ENCODE data around the gene PARN. TPM values are rescaled to one million over a fixed set of nuclear protein-coding genes. Genes with fewer than 3 reads are reported as not detected.

The PARN gene
- total RNA-seq, 3 donors from 2014 or later (not counting 1 experiment from before 2014, with no cell fraction given) = 44.3 to 57.4 (median 45.1) TPM

GRCh38 chr16:14448879-14449278 lies 181.2 kb downstream of the PARN start:
- 90% methylated on average over 4 of the region's 5 CpGs for WGBS (ENCODE audit: insufficient coverage)
- no peaks in the 10 kb centered on the region for H3K36me3 Mint-ChIP-seq
- intact Hi-C loops (cut with micrococcal nuclease) = no loop called here
- no peak for ATAC-seq
- H3K9me3 Mint-ChIP-seq = no peaks in the 10 kb centered on the region
- H3K4me3 Mint-ChIP-seq = no peak overlapping the region
- H3K27ac ChIP-seq (ENCODE audit: low read length) = no peak overlapping the region
- DNase-seq = no peak
- no peaks in the 10 kb centered on the region for H3K27me3 Mint-ChIP-seq (ENCODE audit: low read depth in 2 of 2)
- no peak for TF ChIP-seq CTCF (IDR thresholded peaks at IDR 0.05)
- H3K27ac Mint-ChIP-seq = no peak overlapping the region
- H3K4me3 ChIP-seq (ENCODE audit: low read length) = no peak overlapping the region
- H3K36me3 ChIP-seq (ENCODE audit: control insufficient read depth, insufficient read depth, low read length) = peaks cover 3% of the 10 kb centered on the region
- H3K4me1 ChIP-seq (ENCODE audit: control insufficient read depth, insufficient read depth, low read length) = no peaks in the 10 kb centered on the region
- no peaks in the 10 kb centered on the region for H3K9me3 ChIP-seq (ENCODE audit: control insufficient read depth, insufficient read depth, low read length)
- H3K27me3 ChIP-seq (ENCODE audit: control insufficient read depth, insufficient read depth, low read length) = no peaks in the 10 kb centered on the region
- H3K4me1 Mint-ChIP-seq = peaks cover 0 to 10% of the 10 kb centered on the region in 2 donors

GRCh38 chr16:14447783-14448182 lies 182.3 kb downstream of the PARN start:
- no peaks in the 10 kb centered on the region for H3K27me3 Mint-ChIP-seq (ENCODE audit: low read depth in 2 of 2)
- H3K27ac ChIP-seq (ENCODE audit: low read length) = no peak overlapping the region
- no peaks in the 10 kb centered on the region for H3K36me3 Mint-ChIP-seq
- no peak for ATAC-seq
- intact Hi-C loops (cut with micrococcal nuclease) = no loop called here
- TF ChIP-seq CTCF (IDR thresholded peaks at IDR 0.05) = no peak
- no peaks in the 10 kb centered on the region for H3K27me3 ChIP-seq (ENCODE audit: control insufficient read depth, insufficient read depth, low read length)
- no peak for DNase-seq
- peaks cover 0 to 10% of the 10 kb centered on the region in 2 donors for H3K4me1 Mint-ChIP-seq
- WGBS (ENCODE audit: insufficient coverage) = 98% methylated on average over 5 of the region's 5 CpGs
- H3K9me3 ChIP-seq (ENCODE audit: control insufficient read depth, insufficient read depth, low read length) = no peaks in the 10 kb centered on the region
- no peak overlapping the region for H3K27ac Mint-ChIP-seq
- H3K9me3 Mint-ChIP-seq = no peaks in the 10 kb centered on the region
- no peak overlapping the region for H3K4me3 ChIP-seq (ENCODE audit: low read length)
- no peak overlapping the region for H3K4me3 Mint-ChIP-seq
- no peaks in the 10 kb centered on the region for H3K4me1 ChIP-seq (ENCODE audit: control insufficient read depth, insufficient read depth, low read length)
- peaks cover 3% of the 10 kb centered on the region for H3K36me3 ChIP-seq (ENCODE audit: control insufficient read depth, insufficient read depth, low read length)

- H3K27ac Mint-ChIP-seq = no peak overlapping the region
- H3K9me3 ChIP-seq (ENCODE audit: control insufficient read depth, insufficient read depth, low read length) = no peaks in the 10 kb centered on the region
Measured at GRCh38 chr16:14446796-14447195, 183.3 kb downstream of the PARN start.

More at GRCh38 chr16:14446796-14447195, 183.3 kb downstream of the PARN start:
- TF ChIP-seq CTCF (IDR thresholded peaks at IDR 0.05) = no peak
- Histone ChIP-seq H3K27ac (ENCODE audit: low read length) (no peak overlapping the region), H3K36me3 (ENCODE audit: control insufficient read depth, insufficient read depth, low read length) (peaks cover 5% of the 10 kb centered on the region), H3K4me3 (ENCODE audit: low read length) (no peak overlapping the region), H3K4me1 (ENCODE audit: control insufficient read depth, insufficient read depth, low read length) (no peaks in the 10 kb centered on the region), H3K27me3 (ENCODE audit: control insufficient read depth, insufficient read depth, low read length) (no peaks in the 10 kb centered on the region)
- no peak for DNase-seq
- 96% methylated on average over 5 of the region's 5 CpGs for WGBS (ENCODE audit: insufficient coverage)
- no peak overlapping the region for H3K4me3 Mint-ChIP-seq
- intact Hi-C loops (cut with micrococcal nuclease) = no loop called here
- peaks cover 0 to 10% of the 10 kb centered on the region in 2 donors for H3K4me1 Mint-ChIP-seq
- H3K27me3 Mint-ChIP-seq (ENCODE audit: low read depth in 2 of 2) = no peaks in the 10 kb centered on the region
- ATAC-seq = no peak
- no peaks in the 10 kb centered on the region for H3K36me3 Mint-ChIP-seq
- no peaks in the 10 kb centered on the region for H3K9me3 Mint-ChIP-seq

Data from natural killer cell (primary cell).